K562 (cell line): ENCODE measurements around the gene CEP162. TPM values are rescaled to one million over a fixed set of nuclear protein-coding genes. Genes with fewer than 3 reads are reported as not detected.

Experiments used
- CREM ChIP-seq: IDR thresholded peaks from 2 replicates; pipeline ENCODE4 v1.6.1; 2014; ENCODE audit warnings: antibody characterized with exemption, low read depth
- EWSR1 ChIP-seq: fragments of 450-650 bp; IDR thresholded peaks from 2 replicates; pipeline ENCODE4 v1.6.1; 2018; ENCODE audit warnings: borderline replicate concordance, mild to moderate bottlenecking, low read depth, moderate library complexity; ENCODE audit not compliant: partially characterized antibody
- FOXA1 ChIP-seq: fragments of 450-650 bp; IDR thresholded peaks from 2 replicates; pipeline ENCODE4 v1.6.1; 2016; ENCODE audit warnings: mild to moderate bottlenecking, borderline replicate concordance
- GATA2 ChIP-seq: sonication (generic); formaldehyde crosslinking; IDR thresholded peaks from 2 replicates; pipeline ENCODE4 v1.4.0; 2020; ENCODE audit warnings: mild to moderate bottlenecking, missing genetic modification reagents
- HDAC2 ChIP-seq: fragments of 450-650 bp; IDR thresholded peaks from 2 replicates; pipeline ENCODE4 v1.6.1; 2016; ENCODE audit warnings: mild to moderate bottlenecking
- KAT8 ChIP-seq: fragments of 450-650 bp; IDR thresholded peaks from 2 replicates; pipeline ENCODE4 v1.6.1; 2016; ENCODE audit warnings: low read depth, mild to moderate bottlenecking
- MTF1 ChIP-seq: fragments of 250-450 bp; sonication (Bioruptor Pico); IDR thresholded peaks from 2 replicates; pipeline ENCODE4 v1.9.0; 2021; ENCODE audit warnings: moderate library complexity, mild to moderate bottlenecking, inconsistent platforms, borderline replicate concordance
- SMARCA4 ChIP-seq: fragments of 450-650 bp; IDR thresholded peaks from 2 replicates; pipeline ENCODE4 v1.6.1; 2016
- ZBTB17 ChIP-seq: fragments of 450-650 bp; formaldehyde crosslinking; IDR thresholded peaks from 2 replicates; pipeline ENCODE4 v1.4.0; 2020; ENCODE audit warnings: mild to moderate bottlenecking
- ZNF134 ChIP-seq: fragments of 250-450 bp; sonication (Bioruptor Pico); conservative IDR thresholded peaks from 2 replicates; pipeline ENCODE4 v1.4.0; 2020
- ZNF740 ChIP-seq, 3 experiments: fragments of 200-800 bp in 1 of 3; sonication (Bioruptor generic) in 1 of 3; sonication (generic) in 1 of 3; formaldehyde crosslinking in 1 of 3; IDR thresholded peaks; 2 replicates each; pipeline versions ENCODE4 v1.6.1 to v1.8.0; 2016 to 2022; ENCODE audit warnings: mild to moderate bottlenecking in 2 of 3, missing compliant biosample characterization in 2 of 3, missing genetic modification characterization in 2 of 3, missing genetic modification reagents in 1 of 3
- polyA plus RNA-seq, 8 experiments: library from polyadenylated mRNA; depleted of rRNA in 4 of 8; stranded (reverse) in 5 of 8; unstranded in 3 of 8; fragments of >200 nt; fragmentation: Nextera tagmentation in 2 of 8; fragmentation: Illumina TruSeq in 1 of 8; extraction: Ambion mirVana in 2 of 8; extraction: Trizol in 1 of 8; gene quantifications; 2 replicates each; pipeline versions ENCODE4 v1.2.1 to v1.2.3, GENCODE V29; 2011 to 2014; ENCODE audit warnings: inconsistent platforms in 1 of 8, missing spikeins in 1 of 8
- total RNA-seq, 7 experiments: library from RNA; depleted of rRNA in 6 of 7; stranded (reverse); fragments of >200 nt in 6 of 7; fragmentation: Illumina TruSeq in 2 of 7; extraction: Trizol in 2 of 7; gene quantifications; 2 replicates each; pipeline versions ENCODE4 v1.2.1 to v1.2.3, GENCODE V29; 2011 to 2021; ENCODE audit warnings: low replicate concordance in 1 of 7
- TF ChIP-seq, protein P1 (sequence below): fragments of 250-450 bp; sonication (Bioruptor Pico); IDR thresholded peaks from 2 replicates; pipeline ENCODE4 v1.9.0; 2021; ENCODE audit warnings: mild to moderate bottlenecking
- TF ChIP-seq, protein P2 (sequence below): fragments of 450-650 bp; IDR thresholded peaks from 2 replicates; pipeline ENCODE4 v1.6.1; 2016; ENCODE audit warnings: mild to moderate bottlenecking, moderate library complexity
- TF ChIP-seq, protein P3 (sequence below): fragments of 250-450 bp; sonication (Bioruptor Pico); IDR thresholded peaks from 2 replicates; pipeline ENCODE4 v1.8.0; 2021; ENCODE audit warnings: borderline replicate concordance, mild to moderate bottlenecking, moderate library complexity; ENCODE audit not compliant: poor library complexity, severe bottlenecking

CEP162 gene
- total and polyA plus RNA-seq, 9 of the 15 experiments (the other 6 are each of a cell fraction or from before 2014, with no cell fraction given) = 3.9 to 8.6 (median 6.7) TPM

DNA sequence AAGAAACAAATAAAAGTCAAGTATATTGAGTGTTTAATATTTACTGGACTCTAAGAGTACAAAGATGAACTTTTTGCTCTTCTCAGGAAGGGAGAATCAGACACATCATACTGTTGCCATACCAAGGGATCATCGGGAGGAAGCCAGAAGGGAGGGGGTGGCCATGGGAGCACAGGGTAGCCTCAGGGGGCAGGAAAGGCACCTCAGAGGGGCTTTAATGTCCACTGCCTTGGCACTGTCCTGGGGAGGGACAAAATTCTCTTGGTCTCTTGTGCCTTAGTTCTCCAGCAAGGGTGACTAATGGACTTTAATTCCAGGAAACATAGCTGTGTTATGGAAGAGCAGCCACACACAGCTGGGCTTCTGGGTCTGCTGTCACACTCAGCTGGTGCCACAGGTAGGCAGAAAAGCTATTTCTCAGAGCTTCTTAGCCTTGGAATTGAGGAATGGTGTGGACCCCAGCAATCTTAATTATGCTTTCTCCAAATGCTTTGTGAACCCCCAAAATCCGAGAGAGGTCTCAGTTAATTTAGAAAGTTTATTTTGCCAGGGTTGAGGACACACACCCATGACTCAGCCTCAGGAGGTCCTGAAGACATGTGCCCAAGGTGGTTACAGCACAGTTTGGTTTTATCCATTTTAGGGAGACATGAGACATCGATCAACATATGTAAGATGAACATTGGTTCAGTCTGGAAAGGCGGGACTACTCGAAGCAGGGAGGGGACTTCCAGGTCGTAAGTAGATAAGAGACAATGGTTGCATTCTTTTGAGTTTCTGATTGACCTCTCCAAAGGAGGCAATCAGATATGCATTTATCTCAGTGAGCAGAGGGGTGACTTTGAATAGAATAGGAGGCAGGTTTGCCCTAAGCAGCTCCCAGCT lies 140.7 kb downstream of the CEP162 start (continued):
- no peak for TF ChIP-seq ZNF740 (CRISPR knock-in tag; IDR thresholded peaks at IDR 0.05)
- TF ChIP-seq ZNF740 (tag; IDR thresholded peaks at IDR 0.05) = no peak
- no peak for TF ChIP-seq ZNF134 (CRISPR knock-in tag)
- TF ChIP-seq HDAC2 = peak; percentile 90
- TF ChIP-seq KAT8 = no peak
- TF ChIP-seq, protein P1, sequence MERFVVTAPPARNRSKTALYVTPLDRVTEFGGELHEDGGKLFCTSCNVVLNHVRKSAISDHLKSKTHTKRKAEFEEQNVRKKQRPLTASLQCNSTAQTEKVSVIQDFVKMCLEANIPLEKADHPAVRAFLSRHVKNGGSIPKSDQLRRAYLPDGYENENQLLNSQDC (CRISPR knock-in tag) = no peak
- TF ChIP-seq, protein P2, sequence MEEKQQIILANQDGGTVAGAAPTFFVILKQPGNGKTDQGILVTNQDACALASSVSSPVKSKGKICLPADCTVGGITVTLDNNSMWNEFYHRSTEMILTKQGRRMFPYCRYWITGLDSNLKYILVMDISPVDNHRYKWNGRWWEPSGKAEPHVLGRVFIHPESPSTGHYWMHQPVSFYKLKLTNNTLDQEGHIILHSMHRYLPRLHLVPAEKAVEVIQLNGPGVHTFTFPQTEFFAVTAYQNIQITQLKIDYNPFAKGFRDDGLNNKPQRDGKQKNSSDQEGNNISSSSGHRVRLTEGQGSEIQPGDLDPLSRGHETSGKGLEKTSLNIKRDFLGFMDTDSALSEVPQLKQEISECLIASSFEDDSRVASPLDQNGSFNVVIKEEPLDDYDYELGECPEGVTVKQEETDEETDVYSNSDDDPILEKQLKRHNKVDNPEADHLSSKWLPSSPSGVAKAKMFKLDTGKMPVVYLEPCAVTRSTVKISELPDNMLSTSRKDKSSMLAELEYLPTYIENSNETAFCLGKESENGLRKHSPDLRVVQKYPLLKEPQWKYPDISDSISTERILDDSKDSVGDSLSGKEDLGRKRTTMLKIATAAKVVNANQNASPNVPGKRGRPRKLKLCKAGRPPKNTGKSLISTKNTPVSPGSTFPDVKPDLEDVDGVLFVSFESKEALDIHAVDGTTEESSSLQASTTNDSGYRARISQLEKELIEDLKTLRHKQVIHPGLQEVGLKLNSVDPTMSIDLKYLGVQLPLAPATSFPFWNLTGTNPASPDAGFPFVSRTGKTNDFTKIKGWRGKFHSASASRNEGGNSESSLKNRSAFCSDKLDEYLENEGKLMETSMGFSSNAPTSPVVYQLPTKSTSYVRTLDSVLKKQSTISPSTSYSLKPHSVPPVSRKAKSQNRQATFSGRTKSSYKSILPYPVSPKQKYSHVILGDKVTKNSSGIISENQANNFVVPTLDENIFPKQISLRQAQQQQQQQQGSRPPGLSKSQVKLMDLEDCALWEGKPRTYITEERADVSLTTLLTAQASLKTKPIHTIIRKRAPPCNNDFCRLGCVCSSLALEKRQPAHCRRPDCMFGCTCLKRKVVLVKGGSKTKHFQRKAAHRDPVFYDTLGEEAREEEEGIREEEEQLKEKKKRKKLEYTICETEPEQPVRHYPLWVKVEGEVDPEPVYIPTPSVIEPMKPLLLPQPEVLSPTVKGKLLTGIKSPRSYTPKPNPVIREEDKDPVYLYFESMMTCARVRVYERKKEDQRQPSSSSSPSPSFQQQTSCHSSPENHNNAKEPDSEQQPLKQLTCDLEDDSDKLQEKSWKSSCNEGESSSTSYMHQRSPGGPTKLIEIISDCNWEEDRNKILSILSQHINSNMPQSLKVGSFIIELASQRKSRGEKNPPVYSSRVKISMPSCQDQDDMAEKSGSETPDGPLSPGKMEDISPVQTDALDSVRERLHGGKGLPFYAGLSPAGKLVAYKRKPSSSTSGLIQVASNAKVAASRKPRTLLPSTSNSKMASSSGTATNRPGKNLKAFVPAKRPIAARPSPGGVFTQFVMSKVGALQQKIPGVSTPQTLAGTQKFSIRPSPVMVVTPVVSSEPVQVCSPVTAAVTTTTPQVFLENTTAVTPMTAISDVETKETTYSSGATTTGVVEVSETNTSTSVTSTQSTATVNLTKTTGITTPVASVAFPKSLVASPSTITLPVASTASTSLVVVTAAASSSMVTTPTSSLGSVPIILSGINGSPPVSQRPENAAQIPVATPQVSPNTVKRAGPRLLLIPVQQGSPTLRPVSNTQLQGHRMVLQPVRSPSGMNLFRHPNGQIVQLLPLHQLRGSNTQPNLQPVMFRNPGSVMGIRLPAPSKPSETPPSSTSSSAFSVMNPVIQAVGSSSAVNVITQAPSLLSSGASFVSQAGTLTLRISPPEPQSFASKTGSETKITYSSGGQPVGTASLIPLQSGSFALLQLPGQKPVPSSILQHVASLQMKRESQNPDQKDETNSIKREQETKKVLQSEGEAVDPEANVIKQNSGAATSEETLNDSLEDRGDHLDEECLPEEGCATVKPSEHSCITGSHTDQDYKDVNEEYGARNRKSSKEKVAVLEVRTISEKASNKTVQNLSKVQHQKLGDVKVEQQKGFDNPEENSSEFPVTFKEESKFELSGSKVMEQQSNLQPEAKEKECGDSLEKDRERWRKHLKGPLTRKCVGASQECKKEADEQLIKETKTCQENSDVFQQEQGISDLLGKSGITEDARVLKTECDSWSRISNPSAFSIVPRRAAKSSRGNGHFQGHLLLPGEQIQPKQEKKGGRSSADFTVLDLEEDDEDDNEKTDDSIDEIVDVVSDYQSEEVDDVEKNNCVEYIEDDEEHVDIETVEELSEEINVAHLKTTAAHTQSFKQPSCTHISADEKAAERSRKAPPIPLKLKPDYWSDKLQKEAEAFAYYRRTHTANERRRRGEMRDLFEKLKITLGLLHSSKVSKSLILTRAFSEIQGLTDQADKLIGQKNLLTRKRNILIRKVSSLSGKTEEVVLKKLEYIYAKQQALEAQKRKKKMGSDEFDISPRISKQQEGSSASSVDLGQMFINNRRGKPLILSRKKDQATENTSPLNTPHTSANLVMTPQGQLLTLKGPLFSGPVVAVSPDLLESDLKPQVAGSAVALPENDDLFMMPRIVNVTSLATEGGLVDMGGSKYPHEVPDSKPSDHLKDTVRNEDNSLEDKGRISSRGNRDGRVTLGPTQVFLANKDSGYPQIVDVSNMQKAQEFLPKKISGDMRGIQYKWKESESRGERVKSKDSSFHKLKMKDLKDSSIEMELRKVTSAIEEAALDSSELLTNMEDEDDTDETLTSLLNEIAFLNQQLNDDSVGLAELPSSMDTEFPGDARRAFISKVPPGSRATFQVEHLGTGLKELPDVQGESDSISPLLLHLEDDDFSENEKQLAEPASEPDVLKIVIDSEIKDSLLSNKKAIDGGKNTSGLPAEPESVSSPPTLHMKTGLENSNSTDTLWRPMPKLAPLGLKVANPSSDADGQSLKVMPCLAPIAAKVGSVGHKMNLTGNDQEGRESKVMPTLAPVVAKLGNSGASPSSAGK = peak; percentile 64
- TF ChIP-seq SMARCA4 = peak; percentile 86
- TF ChIP-seq ZBTB17 (CRISPR knock-in tag) = peak; percentile 47; the same call in 1 of the 2 replicates
- no peak for TF ChIP-seq FOXA1
- peak; percentile 31; the same call in 1 of the 2 replicates for TF ChIP-seq GATA2
- TF ChIP-seq EWSR1 = no peak
- TF ChIP-seq, protein P3, sequence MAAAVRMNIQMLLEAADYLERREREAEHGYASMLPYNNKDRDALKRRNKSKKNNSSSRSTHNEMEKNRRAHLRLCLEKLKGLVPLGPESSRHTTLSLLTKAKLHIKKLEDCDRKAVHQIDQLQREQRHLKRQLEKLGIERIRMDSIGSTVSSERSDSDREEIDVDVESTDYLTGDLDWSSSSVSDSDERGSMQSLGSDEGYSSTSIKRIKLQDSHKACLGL (CRISPR knock-in tag) = no peak
- TF ChIP-seq CREM = 0 out of 2 replicates have a peak, but pooled peaks have one; percentile 20
- TF ChIP-seq MTF1 (CRISPR knock-in tag) = no peak
